NB4 (cell line): ENCODE results near the gene NANOS3.

Experiments used
- POLR2A ChIP-seq: IDR thresholded peaks from 2 replicates; pipeline ENCODE4 v1.6.1; 2011; ENCODE audit warnings: mild to moderate bottlenecking; ENCODE audit not compliant: insufficient read length; ENCODE audit errors: extremely low read depth
- TF ChIP-seq, protein P1 (sequence below): IDR thresholded peaks from one replicate; pipeline ENCODE4 v1.5.1; 2012; ENCODE audit warnings: low read depth, low read length

DNA sequence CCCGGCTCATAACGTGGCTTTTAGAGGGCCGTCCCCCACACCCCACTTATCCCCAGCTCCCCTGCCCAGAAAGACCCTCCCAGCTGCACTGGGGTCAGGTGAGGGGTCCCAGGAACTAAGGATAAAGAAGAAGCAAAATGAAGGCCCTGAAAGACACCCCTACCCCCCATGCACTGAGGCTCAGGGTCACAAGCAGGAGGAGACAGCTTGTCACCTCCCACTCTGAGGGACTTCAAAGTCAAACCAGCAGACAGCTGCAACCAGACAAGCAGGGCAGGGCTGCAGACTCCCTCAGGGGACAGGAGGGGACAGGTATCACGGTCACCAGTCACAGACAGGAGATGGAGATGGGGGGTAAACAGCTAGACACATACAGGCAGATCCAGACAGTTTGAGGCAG lies 6.1 kb upstream of the NANOS3 start:
- TF ChIP-seq, protein P1, sequence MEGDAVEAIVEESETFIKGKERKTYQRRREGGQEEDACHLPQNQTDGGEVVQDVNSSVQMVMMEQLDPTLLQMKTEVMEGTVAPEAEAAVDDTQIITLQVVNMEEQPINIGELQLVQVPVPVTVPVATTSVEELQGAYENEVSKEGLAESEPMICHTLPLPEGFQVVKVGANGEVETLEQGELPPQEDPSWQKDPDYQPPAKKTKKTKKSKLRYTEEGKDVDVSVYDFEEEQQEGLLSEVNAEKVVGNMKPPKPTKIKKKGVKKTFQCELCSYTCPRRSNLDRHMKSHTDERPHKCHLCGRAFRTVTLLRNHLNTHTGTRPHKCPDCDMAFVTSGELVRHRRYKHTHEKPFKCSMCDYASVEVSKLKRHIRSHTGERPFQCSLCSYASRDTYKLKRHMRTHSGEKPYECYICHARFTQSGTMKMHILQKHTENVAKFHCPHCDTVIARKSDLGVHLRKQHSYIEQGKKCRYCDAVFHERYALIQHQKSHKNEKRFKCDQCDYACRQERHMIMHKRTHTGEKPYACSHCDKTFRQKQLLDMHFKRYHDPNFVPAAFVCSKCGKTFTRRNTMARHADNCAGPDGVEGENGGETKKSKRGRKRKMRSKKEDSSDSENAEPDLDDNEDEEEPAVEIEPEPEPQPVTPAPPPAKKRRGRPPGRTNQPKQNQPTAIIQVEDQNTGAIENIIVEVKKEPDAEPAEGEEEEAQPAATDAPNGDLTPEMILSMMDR, result no peak
- TF ChIP-seq POLR2A, result no peak
